HEK293 (cell line): ENCODE data around the gene ZGPAT.

Experiments used
- CTCF ChIA-PET: fragments of 350-600 bp; formaldehyde crosslinking; extraction: SDS; loops from one replicate; lab custom pipeline; 2021; ENCODE audit warnings: antibody characterized with exemption; lab: Yijun Ruan, JAX
- POLR2A ChIA-PET: fragments of 300-600 bp; formaldehyde crosslinking; extraction: SDS; loops from one replicate; lab custom pipeline; 2020; ENCODE audit warnings: antibody characterized with exemption, inconsistent platforms; lab: Yijun Ruan, JAX
- H3K27ac ChIP-seq: fragments of 200-500 bp; sonication (Bioruptor generic); 2 replicates; pipeline ENCODE4 v1.5.1; 2014; ENCODE audit warnings: low read depth, low read length, control low read depth, inconsistent platforms; ENCODE audit errors: extremely low read depth
- H3K36me3 ChIP-seq, 2 experiments: fragments of 200-500 bp in 1 of 2; sonication (Bioruptor generic) in 1 of 2; 1 replicate in 1 of 2; 2 replicates in 1 of 2; pipeline ENCODE4 v1.5.1; 2014 to 2017; ENCODE audit warnings: inconsistent platforms in 2 of 2, low read length in 2 of 2; ENCODE audit not compliant: control insufficient read depth in 2 of 2, insufficient read depth in 1 of 2
- H3K4me1 ChIP-seq: fragments of 200-500 bp; sonication (Bioruptor generic); 2 replicates; pipeline ENCODE4 v1.5.1; 2014; ENCODE audit warnings: mild to moderate bottlenecking, low read length, inconsistent platforms; ENCODE audit not compliant: control insufficient read depth, insufficient read depth
- H3K4me3 ChIP-seq: 2 replicates; pipeline ENCODE4 v1.5.1; 2011; ENCODE audit warnings: low read depth, mild to moderate bottlenecking, control low read depth, low read length, moderate library complexity
- H3K9me3 ChIP-seq: fragments of 200-500 bp; sonication (Bioruptor generic); 2 replicates; pipeline ENCODE4 v1.5.1; 2014; ENCODE audit warnings: low read depth, low read length, inconsistent platforms; ENCODE audit not compliant: control insufficient read depth, insufficient read depth
- ATF2 ChIP-seq: fragments of 450-650 bp; formaldehyde crosslinking; IDR thresholded peaks from 2 replicates; pipeline ENCODE4 v1.5.1; 2016; ENCODE audit warnings: missing biosample characterization, missing genetic modification characterization, low read depth
- KLF1 ChIP-seq: fragments of 450-650 bp; formaldehyde crosslinking; IDR thresholded peaks from 2 replicates; pipeline ENCODE4 v1.5.1; 2016; ENCODE audit warnings: missing biosample characterization, missing genetic modification characterization
- KLF8 ChIP-seq: fragments of 450-650 bp; formaldehyde crosslinking; IDR thresholded peaks from 2 replicates; pipeline ENCODE4 v1.5.1; 2016; ENCODE audit warnings: missing biosample characterization, missing genetic modification characterization
- MZF1 ChIP-seq: fragments of 450-650 bp; formaldehyde crosslinking; IDR thresholded peaks from 2 replicates; pipeline ENCODE4 v1.5.1; 2017; ENCODE audit warnings: missing biosample characterization, missing genetic modification characterization, borderline replicate concordance
- SCRT2 ChIP-seq: fragments of 450-650 bp; formaldehyde crosslinking; IDR thresholded peaks from 2 replicates; pipeline ENCODE4 v1.5.1; 2016; ENCODE audit warnings: missing biosample characterization, missing genetic modification characterization
- WT1 ChIP-seq: fragments of 450-650 bp; formaldehyde crosslinking; IDR thresholded peaks from 2 replicates; pipeline ENCODE4 v1.5.1; 2016; ENCODE audit warnings: missing biosample characterization, missing genetic modification characterization
- ZBTB11 ChIP-seq: fragments of 450-650 bp; formaldehyde crosslinking; conservative IDR thresholded peaks from 2 replicates; pipeline ENCODE4 v1.5.1; 2016; ENCODE audit warnings: low read depth, missing biosample characterization, missing genetic modification characterization
- ZNF155 ChIP-seq: fragments of 450-650 bp; formaldehyde crosslinking; IDR thresholded peaks from 2 replicates; pipeline ENCODE4 v1.5.1; 2016; ENCODE audit warnings: missing biosample characterization, missing genetic modification characterization
- ZNF324 ChIP-seq: fragments of 450-650 bp; formaldehyde crosslinking; IDR thresholded peaks from 2 replicates; pipeline ENCODE4 v1.5.1; 2016; ENCODE audit warnings: missing biosample characterization, missing genetic modification characterization
- ZNF341 ChIP-seq: fragments of 450-650 bp; formaldehyde crosslinking; IDR thresholded peaks from 2 replicates; pipeline ENCODE4; 2016; ENCODE audit warnings: low read depth, missing biosample characterization, missing genetic modification characterization
- ZNF394 ChIP-seq: fragments of 450-650 bp; formaldehyde crosslinking; IDR thresholded peaks from 2 replicates; pipeline ENCODE4 v1.5.1; 2016; ENCODE audit warnings: missing biosample characterization, missing genetic modification characterization, mild to moderate bottlenecking, moderate library complexity, borderline replicate concordance
- ZNF488 ChIP-seq: fragments of 450-650 bp; formaldehyde crosslinking; IDR thresholded peaks from 2 replicates; pipeline ENCODE4 v1.5.1; 2016; ENCODE audit warnings: missing biosample characterization, missing genetic modification characterization
- ZNF555 ChIP-seq: fragments of 450-650 bp; formaldehyde crosslinking; conservative IDR thresholded peaks from 2 replicates; pipeline ENCODE4 v1.5.1; 2017; ENCODE audit warnings: missing biosample characterization, mild to moderate bottlenecking, missing genetic modification characterization, inconsistent platforms
- ZNF580 ChIP-seq: fragments of 450-650 bp; formaldehyde crosslinking; IDR thresholded peaks from 2 replicates; pipeline ENCODE4 v1.5.1; 2016; ENCODE audit warnings: missing biosample characterization, missing genetic modification characterization
- ZNF626 ChIP-seq: fragments of 450-650 bp; sonication (Bioruptor Pico); formaldehyde crosslinking; IDR thresholded peaks from 2 replicates; pipeline ENCODE4 v1.5.1; 2018; ENCODE audit warnings: missing biosample characterization, missing genetic modification characterization, inconsistent platforms

ZGPAT gene

GRCh38 chr20:63771046-63771707 lies 63.3 kb downstream of the ZGPAT start:
- no peaks in the 10 kb centered on the region for H3K9me3 ChIP-seq
- ChIA-PET POLR2A (no interaction called here), CTCF (no interaction called here)
- no peak overlapping the region for H3K4me3 ChIP-seq
- H3K4me1 ChIP-seq = no peaks in the 10 kb centered on the region
- TF ChIP-seq ZNF155 (tag by site-specific recombination) = no peak
- no peak for TF ChIP-seq ZNF341 (tag by site-specific recombination)
- 0 out of 2 replicates have a peak, but pooled peaks have one; percentile 13 for TF ChIP-seq SCRT2 (tag by site-specific recombination)
- no peak for TF ChIP-seq ZNF580 (tag by site-specific recombination)
- TF ChIP-seq ZNF394 (tag by site-specific recombination) = no peak
- no peak for TF ChIP-seq ZBTB11 (tag by site-specific recombination)
- TF ChIP-seq ZNF555 (tag by site-specific recombination) = no peak
- TF ChIP-seq KLF8 = no peak
- H3K27ac ChIP-seq = no peak overlapping the region
- peaks cover 0 to 5% of the 10 kb centered on the region in 2 experiments; a peak in 1 of 3 replicates for H3K36me3 ChIP-seq

- TF ChIP-seq ATF2 (0 out of 2 replicates have a peak, but pooled peaks have one; percentile 21), KLF1 (peak; percentile 60), WT1 (tag by site-specific recombination) (no peak), ZNF324 (no peak), ZNF626 (no peak), MZF1 (tag by site-specific recombination) (no peak), ZNF488 (tag by site-specific recombination) (no peak)
- ChIA-PET POLR2A (interaction anchor here (0.6 to 0.7 kb wide), 2 partner anchors 21 to 108 kb away, joined by 3 to 7 read pairs; no protein-coding TSS in a partner anchor), CTCF (interaction anchor here (0.5 to 3.7 kb wide), 4 partner anchors 13 to 234 kb away, joined by 3 to 29 read pairs (median 3); no protein-coding TSS in a partner anchor)
- Histone ChIP-seq H3K4me3 (no peak overlapping the region), H3K4me1 (no peaks in the 10 kb centered on the region), H3K36me3 (peaks cover 0 to 5% of the 10 kb centered on the region in 2 experiments; a peak in 1 of 3 replicates), H3K9me3 (no peaks in the 10 kb centered on the region), H3K27ac (no peak overlapping the region)
Observed at GRCh38 chr20:63772781-63773518, 65.1 kb downstream of the ZGPAT start.
